AG04449 (cell line): ENCODE measurements around the gene HMGN1.
"Not testable (repeated sequence)": the region's sequence is repeated elsewhere in the genome, so short reads cannot be mapped to it uniquely, and the experiment has no call there.

Experiments used
- CTCF ChIA-PET: fragments of 350-600 bp; formaldehyde crosslinking; extraction: SDS; loops from one replicate; lab custom pipeline; 2021; ENCODE audit warnings: antibody characterized with exemption; lab: Yijun Ruan, JAX
- POLR2A ChIA-PET: fragments of 400-600, 350-600 bp; formaldehyde crosslinking; extraction: SDS; loops from one replicate; lab custom pipeline; 2020; ENCODE audit warnings: antibody characterized with exemption, inconsistent platforms; lab: Yijun Ruan, JAX
- DNase-seq: peaks from one replicate; pipeline ENCODE4 v3.0.0-alpha.2; 2010; ENCODE audit warnings: low read depth, low spot score
- H3K4me3 ChIP-seq: 2 replicates; pipeline ENCODE4 v1.5.1; 2011; ENCODE audit warnings: low read depth, mild to moderate bottlenecking, control low read depth, low read length
- CTCF ChIP-seq: IDR thresholded peaks from one replicate; pipeline ENCODE4 v1.5.1; 2011; ENCODE audit warnings: mild to moderate bottlenecking, moderate library complexity, low read length, control low read depth, inconsistent platforms; ENCODE audit not compliant: insufficient read depth; ENCODE audit errors: missing control alignments

Gene HMGN1

GRCh38 chr21:39384674-39385298, 35.9 kb upstream of the HMGN1 start:
- POLR2A ChIA-PET = no interaction called here
- H3K4me3 ChIP-seq = no peak overlapping the region
- CTCF ChIA-PET = interaction anchor here (2.0 kb wide), 1 partner anchor 10 kb away, joined by 6 read pairs; no protein-coding TSS in a partner anchor

GRCh38 chr21:39382096-39382495, 33.2 kb upstream of the HMGN1 start:
- H3K4me3 ChIP-seq, DNase-seq, POLR2A ChIA-PET: not testable (repeated sequence)
- CTCF ChIA-PET = interaction anchor here (1.3 kb wide), 1 partner anchor 8 kb away, joined by 4 read pairs; no protein-coding TSS in a partner anchor

More at GRCh38 chr21:39384674-39385298, 35.9 kb upstream of the HMGN1 start:
- DNase-seq = no peak
- no peak for TF ChIP-seq CTCF

GRCh38 chr21:39381009-39381408, 32.1 kb upstream of the HMGN1 start:
- H3K4me3 ChIP-seq = peak overlapping the region; percentile 92
- CTCF ChIA-PET = interaction anchor here (1.3 kb wide), 1 partner anchor 9 kb away, joined by 4 read pairs; no protein-coding TSS in a partner anchor
- no peak for DNase-seq
- no peak for TF ChIP-seq CTCF
- POLR2A ChIA-PET = no interaction called here

GRCh38 chr21:39379986-39380891, 31.4 kb upstream of the HMGN1 start:
- DNase-seq = peak; percentile 70
- no peak for TF ChIP-seq CTCF
- peak overlapping the region; percentile 92 for H3K4me3 ChIP-seq
- ChIA-PET POLR2A (interaction anchor here (1.0 kb wide), 1 partner anchor 67 kb away, joined by 3 read pairs; no protein-coding TSS in a partner anchor), CTCF (interaction anchor here (0.7 to 1.4 kb wide), 3 partner anchors 8 to 63 kb away, joined by 3 read pairs; no protein-coding TSS in a partner anchor)

GRCh38 chr21:39377444-39378050, 28.7 kb upstream of the HMGN1 start:
- H3K4me3 ChIP-seq = no peak overlapping the region
- ChIA-PET CTCF (interaction anchor here (1.4 kb wide), 1 partner anchor 10 kb away, joined by 4 read pairs; no protein-coding TSS in a partner anchor), POLR2A (no interaction called here)
- no peak for TF ChIP-seq CTCF
- DNase-seq = no peak

- CTCF ChIA-PET = interaction anchor here (2.4 kb wide), 1 partner anchor 9 kb away, joined by 6 read pairs; no protein-coding TSS in a partner anchor
- no peak for DNase-seq
- TF ChIP-seq CTCF = no peak
- H3K4me3 ChIP-seq = no peak overlapping the region
- POLR2A ChIA-PET = no interaction called here
Measured at GRCh38 chr21:39375446-39375845, 26.6 kb upstream of the HMGN1 start.
